Measurements from ENCODE around the gene SRCAP. TPM values are rescaled to one million over a fixed set of nuclear protein-coding genes. Genes with fewer than 3 reads are reported as not detected.

SRCAP gene
- total RNA-seq, 2 experiments from 2014 or later, result 58.7 to 69.5 TPM

GRCh38 chr16:30747331-30747730 lies 48.4 kb downstream of the SRCAP start:
- no peaks in the 10 kb centered on the region for H3K27me3 Mint-ChIP-seq
- intact Hi-C loops (cut with DNase I, micrococcal nuclease), result loop anchor here in 1 of 2 experiments (1.0 to 5.0 kb wide), 2 partner anchors 15 to 325 kb away; partner anchors contain the start of genes CFAP119, RNF40, ZNF646 and ZNF668
- H3K4me1 Mint-ChIP-seq, result peaks cover 21% of the 10 kb centered on the region
- POLR2A ChIA-PET, result interaction anchor here (0.6 to 1.4 kb wide), 11 partner anchors 13 to 1412 kb away, joined by 3 to 14 read pairs (median 3); partner anchors contain the start of genes CFAP119, CORO1A, ZNF646 and ZNF668
- H3K27ac Mint-ChIP-seq, result peak overlapping the region; percentile 88
- no peaks in the 10 kb centered on the region for H3K9me3 Mint-ChIP-seq (ENCODE audit: low read depth)
- CTCF ChIA-PET, result interaction anchor here (0.6 to 1.9 kb wide), 15 partner anchors 12 to 599 kb away, joined by 3 to 10 read pairs (median 4); no protein-coding TSS in a partner anchor
- peak overlapping the region; percentile 88 for H3K4me3 Mint-ChIP-seq
- DNase-seq, result no peak
- H3K36me3 Mint-ChIP-seq (ENCODE audit: low read depth), result peaks cover 23% of the 10 kb centered on the region
- no peak for ATAC-seq

- Mint-ChIP-seq H3K9me3 (ENCODE audit: low read depth) (no peaks in the 10 kb centered on the region), H3K27ac (peak within 1 kb of the TSS; percentile 88), H3K27me3 (no peaks in the 10 kb centered on the region), H3K4me1 (peaks cover 21% of the 10 kb centered on the region), H3K4me3 (peak within 1 kb of the TSS; percentile 88), H3K36me3 (ENCODE audit: low read depth) (peaks cover 23% of the 10 kb centered on the region)
- intact Hi-C loops (cut with DNase I, micrococcal nuclease), result loop anchor here (1.0 to 5.0 kb wide), 8 partner anchors 14 to 377 kb away; partner anchors contain the start of genes CFAP119 (in 2 of the 2), RNF40 (in 2 of the 2), FBRS (in 1 of the 2) and FBXL19 (in 1 of the 2)
- CTCF ChIA-PET, result interaction anchor here (0.6 to 1.9 kb wide), 19 partner anchors 11 to 822 kb away, joined by 3 to 10 read pairs (median 3); partner anchors contain the start of gene KCTD13
- DNase-seq (peak; percentile 99), ATAC-seq (peak; percentile 99)
- POLR2A ChIA-PET, result interaction anchor here (0.6 to 1.4 kb wide), 13 partner anchors 10 to 1413 kb away, joined by 3 to 14 read pairs (median 3); partner anchors contain the start of genes CFAP119, CORO1A, ZNF646 and ZNF668
These were observed 49.0 kb downstream of the SRCAP start, which contains the start of gene PHKG2 for GRCh38 chr16:30747799-30748633. Gene PHKG2, plus strand, starts transcription at chr16:30748425. Its CDS starts 396 bp downstream, at chr16:30748821.

- no peaks in the 10 kb centered on the region for H3K9me3 Mint-ChIP-seq (ENCODE audit: low read depth)
- H3K36me3 Mint-ChIP-seq (ENCODE audit: low read depth), result peaks cover 23% of the 10 kb centered on the region
- DNase-seq (peak; percentile 46), ATAC-seq (no peak)
- CTCF ChIA-PET, result interaction anchor here (0.7 to 1.9 kb wide), 9 partner anchors 10 to 113 kb away, joined by 3 to 10 read pairs (median 4); no protein-coding TSS in a partner anchor
- H3K27me3 Mint-ChIP-seq, result no peaks in the 10 kb centered on the region
- peaks cover 21% of the 10 kb centered on the region for H3K4me1 Mint-ChIP-seq
- POLR2A ChIA-PET, result interaction anchor here (0.6 to 1.4 kb wide), 7 partner anchors 9 to 325 kb away, joined by 3 to 14 read pairs (median 3); partner anchors contain the start of genes CFAP119, ZNF646 and ZNF668
- intact Hi-C loops (cut with DNase I, micrococcal nuclease), result loop anchor here (1.0 to 5.0 kb wide), 8 partner anchors 13 to 378 kb away; partner anchors contain the start of genes CFAP119 (in 1 of the 2), FBRS (in 1 of the 2), FBXL19 (in 1 of the 2) and RNF40 (in 1 of the 2)
- H3K27ac Mint-ChIP-seq, result peak overlapping the region; percentile 88
- peak overlapping the region; percentile 88 for H3K4me3 Mint-ChIP-seq
These were observed 49.9 kb downstream of the SRCAP start for GRCh38 chr16:30748634-30749445.

GRCh38 chr16:30750201-30750600 lies 51.2 kb downstream of the SRCAP start:
- intact Hi-C loops (cut with DNase I, micrococcal nuclease), result no loop called here
- H3K27me3 Mint-ChIP-seq, result no peaks in the 10 kb centered on the region
- ATAC-seq (no peak), DNase-seq (no peak)
- CTCF ChIA-PET, result interaction anchor here (0.5 to 1.4 kb wide), 6 partner anchors 10 to 1880 kb away, joined by 3 to 5 read pairs (median 4); no protein-coding TSS in a partner anchor
- peaks cover 25% of the 10 kb centered on the region for H3K36me3 Mint-ChIP-seq (ENCODE audit: low read depth)
- H3K27ac Mint-ChIP-seq, result no peak overlapping the region
- peak overlapping the region; percentile 88 for H3K4me3 Mint-ChIP-seq
- H3K4me1 Mint-ChIP-seq, result peaks cover 21% of the 10 kb centered on the region
- H3K9me3 Mint-ChIP-seq (ENCODE audit: low read depth), result no peaks in the 10 kb centered on the region
- POLR2A ChIA-PET, result no interaction called here

GRCh38 chr16:30750876-30751465 lies 52.0 kb downstream of the SRCAP start:
- intact Hi-C loops (cut with DNase I, micrococcal nuclease), result no loop called here
- DNase-seq (no peak), ATAC-seq (no peak)
- Mint-ChIP-seq H3K27me3 (no peaks in the 10 kb centered on the region), H3K36me3 (ENCODE audit: low read depth) (peaks cover 25% of the 10 kb centered on the region), H3K4me1 (peaks cover 21% of the 10 kb centered on the region), H3K9me3 (ENCODE audit: low read depth) (no peaks in the 10 kb centered on the region), H3K4me3 (no peak overlapping the region), H3K27ac (no peak overlapping the region)
- CTCF ChIA-PET, result interaction anchor here (0.6 to 1.6 kb wide), 5 partner anchors 9 to 174 kb away, joined by 3 to 4 read pairs (median 4); no protein-coding TSS in a partner anchor
- POLR2A ChIA-PET, result no interaction called here

- no peak for ATAC-seq
- no peak overlapping the region for H3K4me3 Mint-ChIP-seq
- H3K9me3 Mint-ChIP-seq (ENCODE audit: low read depth), result no peaks in the 10 kb centered on the region
- ChIA-PET POLR2A (no interaction called here), CTCF (interaction anchor here (0.9 kb wide), 1 partner anchor 61 kb away, joined by 3 read pairs; no protein-coding TSS in a partner anchor)
- intact Hi-C loops (cut with DNase I, micrococcal nuclease), result no loop called here
- H3K4me1 Mint-ChIP-seq, result peaks cover 10% of the 10 kb centered on the region
- DNase-seq, result no peak
- H3K36me3 Mint-ChIP-seq (ENCODE audit: low read depth), result peaks cover 25% of the 10 kb centered on the region
- H3K27me3 Mint-ChIP-seq, result no peaks in the 10 kb centered on the region
- no peak overlapping the region for H3K27ac Mint-ChIP-seq
These were observed 54.6 kb downstream of the SRCAP start for GRCh38 chr16:30753596-30753995.

GRCh38 chr16:30755955-30756780 lies 57.2 kb downstream of the SRCAP start:
- Mint-ChIP-seq H3K9me3 (ENCODE audit: low read depth) (no peaks in the 10 kb centered on the region), H3K4me1 (peaks cover 9% of the 10 kb centered on the region), H3K4me3 (no peak overlapping the region), H3K27ac (no peak overlapping the region), H3K36me3 (ENCODE audit: low read depth) (peaks cover 8% of the 10 kb centered on the region), H3K27me3 (no peaks in the 10 kb centered on the region)
- ChIA-PET POLR2A (no interaction called here), CTCF (interaction anchor here (0.6 kb wide), 1 partner anchor 59 kb away, joined by 3 read pairs; no protein-coding TSS in a partner anchor)
- DNase-seq (no peak), ATAC-seq (no peak)
- intact Hi-C loops (cut with DNase I, micrococcal nuclease), result no loop called here

- POLR2A ChIA-PET, result no interaction called here
- H3K27ac Mint-ChIP-seq, result no peak overlapping the region
- intact Hi-C loops (cut with DNase I, micrococcal nuclease), result no loop called here
- peaks cover 10% of the 10 kb centered on the region for H3K4me1 Mint-ChIP-seq
- ATAC-seq, result no peak
- H3K36me3 Mint-ChIP-seq (ENCODE audit: low read depth), result peaks cover 3% of the 10 kb centered on the region
- CTCF ChIA-PET, result interaction anchor here (0.6 kb wide), 1 partner anchor 59 kb away, joined by 3 read pairs; no protein-coding TSS in a partner anchor
- no peak overlapping the region for H3K4me3 Mint-ChIP-seq
- DNase-seq, result no peak
- H3K27me3 Mint-ChIP-seq, result no peaks in the 10 kb centered on the region
- H3K9me3 Mint-ChIP-seq (ENCODE audit: low read depth), result no peaks in the 10 kb centered on the region
These were observed 57.8 kb downstream of the SRCAP start for GRCh38 chr16:30756781-30757100.

- no peak for DNase-seq
- no peaks in the 10 kb centered on the region for H3K27me3 Mint-ChIP-seq
- H3K4me3 Mint-ChIP-seq, result no peak overlapping the region
- peaks cover 3% of the 10 kb centered on the region for H3K36me3 Mint-ChIP-seq (ENCODE audit: low read depth)
- no peaks in the 10 kb centered on the region for H3K9me3 Mint-ChIP-seq (ENCODE audit: low read depth)
- ChIA-PET POLR2A (interaction anchor here (0.5 kb wide), 1 partner anchor 120 kb away, joined by 3 read pairs; no protein-coding TSS in a partner anchor), CTCF (interaction anchor here (0.6 kb wide), 1 partner anchor 796 kb away, joined by 3 read pairs; no protein-coding TSS in a partner anchor)
- peaks cover 10% of the 10 kb centered on the region for H3K4me1 Mint-ChIP-seq
- ATAC-seq, result no peak
- no peak overlapping the region for H3K27ac Mint-ChIP-seq
- intact Hi-C loops (cut with DNase I, micrococcal nuclease), result no loop called here
These were observed 58.3 kb downstream of the SRCAP start for GRCh38 chr16:30757316-30757715.

All from activated CD4-positive, alpha-beta T cell treated with anti-CD3 and anti-CD28 coated beads for 36 hours (primary cell).